Lower leg skin (tissue), 4 donors: Measurements from ENCODE around the gene SDK2. TPM values are rescaled to one million over a fixed set of nuclear protein-coding genes. Genes with fewer than 3 reads are reported as not detected.

Experiments used
- DNase-seq, 2 donors: peaks; one replicate each; pipeline ENCODE4 v3.0.0-alpha.2; 2019; ENCODE audit warnings: low spot score in 2 of 2
- H3K4me3 ChIP-seq: fragments of 200-600 bp; sonication (generic); 2 replicates; pipeline ENCODE4 v1.5.1; 2017; ENCODE audit warnings: mild to moderate bottlenecking, low read depth; ENCODE audit not compliant: poor library complexity, severe bottlenecking
- POLR2A ChIP-seq, 2 donors: fragments of 450-650 bp; IDR thresholded peaks; one replicate each; pipeline ENCODE4 v1.6.1; 2016 to 2017; ENCODE audit warnings: antibody characterized with exemption in 2 of 2, mild to moderate bottlenecking in 1 of 2, moderate library complexity in 1 of 2
- WGBS, 2 donors: methylation state at CpG; one replicate each; pipeline ENCODE4 v1.1.5; 2018; 5-methylcytosine and 5-hydroxymethylcytosine counted together
- intact Hi-C: fragments of 100-400 bp; cut with DNase I; formaldehyde crosslinking; loops from one replicate; pipeline ENCODE4 v1.15.0; 2023; ENCODE audit warnings: low total_unique reads
- total RNA-seq, 4 donors: library from RNA; depleted of rRNA; stranded (reverse); fragments of >200 nt; gene quantifications; one replicate each; pipeline ENCODE4 v1.1.0, GENCODE V29; 2016
- TF ChIP-seq, protein P1 (sequence below), 3 donors: fragments of 450-650 bp; IDR thresholded peaks; one replicate each; pipeline ENCODE4 v1.5.1; 2016; ENCODE audit warnings: antibody characterized with exemption in 3 of 3, mild to moderate bottlenecking in 3 of 3, moderate library complexity in 2 of 3

The SDK2 gene
- total RNA-seq, 4 donors from 2014 or later = 1.5 to 4.4 (median 1.6) TPM

DNA sequence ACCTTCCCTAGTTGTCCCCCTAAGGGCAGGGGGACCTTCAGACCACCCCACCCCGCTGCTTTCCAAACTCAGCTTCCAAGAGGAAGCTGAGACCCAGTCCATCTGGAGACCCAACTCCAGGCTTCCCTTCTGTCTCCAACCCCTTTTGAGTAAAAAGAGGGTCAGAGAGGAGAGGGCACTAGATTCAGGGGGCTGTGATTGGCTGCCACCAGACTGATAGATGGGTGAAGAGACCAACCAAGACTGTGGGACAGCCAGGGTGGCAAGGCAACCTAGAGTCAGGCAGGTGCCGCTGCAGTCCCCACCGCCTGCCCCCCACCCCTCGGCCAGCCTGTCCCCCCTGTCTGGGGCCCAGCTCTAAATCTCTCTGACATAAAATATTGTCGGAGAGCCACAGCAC lies 92.5 kb downstream of the SDK2 start:
- no peak for DNase-seq
- TF ChIP-seq, protein P1, sequence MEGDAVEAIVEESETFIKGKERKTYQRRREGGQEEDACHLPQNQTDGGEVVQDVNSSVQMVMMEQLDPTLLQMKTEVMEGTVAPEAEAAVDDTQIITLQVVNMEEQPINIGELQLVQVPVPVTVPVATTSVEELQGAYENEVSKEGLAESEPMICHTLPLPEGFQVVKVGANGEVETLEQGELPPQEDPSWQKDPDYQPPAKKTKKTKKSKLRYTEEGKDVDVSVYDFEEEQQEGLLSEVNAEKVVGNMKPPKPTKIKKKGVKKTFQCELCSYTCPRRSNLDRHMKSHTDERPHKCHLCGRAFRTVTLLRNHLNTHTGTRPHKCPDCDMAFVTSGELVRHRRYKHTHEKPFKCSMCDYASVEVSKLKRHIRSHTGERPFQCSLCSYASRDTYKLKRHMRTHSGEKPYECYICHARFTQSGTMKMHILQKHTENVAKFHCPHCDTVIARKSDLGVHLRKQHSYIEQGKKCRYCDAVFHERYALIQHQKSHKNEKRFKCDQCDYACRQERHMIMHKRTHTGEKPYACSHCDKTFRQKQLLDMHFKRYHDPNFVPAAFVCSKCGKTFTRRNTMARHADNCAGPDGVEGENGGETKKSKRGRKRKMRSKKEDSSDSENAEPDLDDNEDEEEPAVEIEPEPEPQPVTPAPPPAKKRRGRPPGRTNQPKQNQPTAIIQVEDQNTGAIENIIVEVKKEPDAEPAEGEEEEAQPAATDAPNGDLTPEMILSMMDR (IDR thresholded peaks at IDR 0.05) = no peak
- TF ChIP-seq POLR2A (IDR thresholded peaks at IDR 0.05) = no peak
- intact Hi-C loops = no loop called here
- H3K4me3 ChIP-seq = no peak overlapping the region
- WGBS, 2 donors = 56 to 57% methylated on average over 5 of the region's 5 CpGs

DNA sequence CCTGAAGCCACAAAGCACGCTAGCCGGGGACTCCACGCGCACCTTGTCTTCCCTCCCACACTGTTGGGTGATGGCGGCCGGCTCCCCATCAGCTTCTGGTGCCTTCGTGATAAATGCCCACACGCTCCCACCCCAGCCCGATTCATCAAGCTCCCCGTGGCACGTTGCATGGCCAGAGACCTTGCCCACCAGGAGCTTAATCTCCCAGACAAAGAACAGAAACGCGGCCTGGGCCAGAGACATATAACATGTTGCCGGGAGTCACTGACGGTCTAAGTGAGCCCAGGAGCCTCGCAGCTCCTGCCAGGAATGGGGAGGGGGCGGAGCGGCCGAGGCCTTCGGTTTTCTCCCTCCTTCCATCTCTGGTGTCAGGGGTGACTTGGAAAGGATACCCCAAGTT lies 93.1 kb downstream of the SDK2 start:
- TF ChIP-seq, protein P1 (IDR thresholded peaks at IDR 0.05) = no peak
- TF ChIP-seq POLR2A (IDR thresholded peaks at IDR 0.05) = no peak
- DNase-seq = no peak
- H3K4me3 ChIP-seq = no peak overlapping the region
- intact Hi-C loops = no loop called here
- WGBS, 2 donors = 91% methylated on average over 20 of the region's 20 CpGs

DNA sequence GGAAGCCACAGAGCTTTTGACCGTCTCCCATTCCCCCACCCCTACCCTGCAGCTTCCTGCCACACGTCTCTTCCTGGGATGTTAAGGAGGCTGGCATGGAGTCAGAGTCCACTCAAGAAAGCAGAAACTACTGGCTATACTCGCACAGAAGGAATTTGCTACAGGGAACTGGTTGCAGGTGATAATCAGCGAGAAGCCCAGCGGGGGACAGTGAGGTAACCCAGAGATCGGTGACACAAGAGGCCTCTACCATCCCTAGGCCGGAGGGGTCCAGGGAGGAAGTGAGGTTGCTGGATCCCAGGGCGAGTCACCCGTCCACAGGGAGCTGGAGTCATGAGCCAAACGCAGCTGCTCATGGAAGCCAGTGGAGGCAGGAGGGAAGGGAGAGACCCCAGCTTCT lies 93.7 kb downstream of the SDK2 start:
- H3K4me3 ChIP-seq = no peak overlapping the region
- no peak for TF ChIP-seq POLR2A (IDR thresholded peaks at IDR 0.05)
- TF ChIP-seq, protein P1 (IDR thresholded peaks at IDR 0.05) = no peak
- intact Hi-C loops = no loop called here
- 82 to 85% methylated on average over 10 of the region's 10 CpGs for WGBS, 2 donors
- DNase-seq = no peak

DNA sequence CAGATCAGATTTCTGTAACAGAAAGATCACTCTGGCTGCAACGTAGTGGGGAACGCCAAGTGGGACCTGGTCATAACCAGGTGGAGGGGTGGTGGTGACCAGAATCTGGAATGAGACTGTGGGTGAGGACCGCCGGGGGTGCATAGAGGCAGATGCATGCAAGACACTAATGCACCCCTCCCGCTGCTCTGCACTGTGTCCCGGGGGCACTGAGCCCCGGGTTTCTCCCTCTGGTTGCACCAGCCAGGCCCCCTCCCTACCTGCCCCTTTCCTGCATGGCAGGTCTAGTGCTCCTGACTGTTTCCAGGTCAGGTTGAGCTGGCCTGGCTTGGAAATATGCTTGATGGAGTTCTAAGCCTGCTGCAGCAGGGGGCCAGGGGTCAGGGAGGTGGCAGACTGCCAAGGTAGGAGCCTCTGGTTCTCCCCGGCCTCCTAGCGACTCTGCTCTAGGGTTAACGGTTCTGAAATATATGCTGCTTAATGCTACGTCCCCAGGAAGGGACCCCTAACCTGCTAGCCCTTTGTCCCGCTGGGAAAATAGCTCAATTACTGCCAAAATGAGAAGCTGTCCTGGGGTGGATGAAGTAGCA lies 94.3 kb downstream of the SDK2 start:
- intact Hi-C loops = no loop called here
- H3K4me3 ChIP-seq = no peak overlapping the region
- no peak for DNase-seq
- TF ChIP-seq, protein P1 (IDR thresholded peaks at IDR 0.05) = no peak
- no peak for TF ChIP-seq POLR2A (IDR thresholded peaks at IDR 0.05)
- 79 to 88% methylated on average over 12 of the region's 12 CpGs for WGBS, 2 donors

DNA sequence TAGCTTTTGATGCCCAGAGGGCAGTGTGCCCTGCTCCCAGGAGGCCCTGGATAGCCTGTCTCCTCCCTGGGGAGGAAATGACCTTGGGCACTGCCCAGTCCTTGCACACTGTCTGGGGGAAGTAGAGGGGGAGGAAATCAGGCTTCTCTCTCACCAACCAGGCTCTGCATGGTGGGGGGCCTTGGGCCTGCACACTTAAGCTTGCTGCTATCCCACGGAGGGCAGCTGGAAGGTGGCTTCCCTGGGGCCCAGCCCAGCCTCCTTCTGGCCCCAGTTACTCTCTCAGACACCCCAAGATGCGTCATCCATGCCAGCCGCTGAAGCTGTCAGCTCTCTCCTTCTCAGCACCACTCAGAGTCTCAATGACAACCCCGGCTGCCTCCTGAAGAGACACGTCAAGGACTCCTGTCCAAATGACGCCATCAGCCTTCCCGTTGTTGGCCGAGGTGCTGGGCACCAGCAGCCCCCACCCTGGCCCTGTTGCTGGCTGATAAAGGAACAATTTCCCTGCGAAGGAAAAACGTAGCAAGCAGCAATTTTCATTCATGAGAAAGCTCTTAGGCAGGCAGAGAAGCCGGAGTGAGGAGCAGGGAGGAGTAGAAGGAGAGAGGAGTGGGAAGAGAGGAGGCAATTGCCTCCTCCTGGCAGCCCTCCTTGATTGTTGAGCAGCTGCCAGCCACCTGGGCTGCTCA lies 95.5 kb downstream of the SDK2 start:
- WGBS, 2 donors = 54% methylated on average over 11 of the region's 11 CpGs
- intact Hi-C loops = no loop called here
- H3K4me3 ChIP-seq = no peak overlapping the region
- no peak for DNase-seq
- TF ChIP-seq, protein P1 (IDR thresholded peaks at IDR 0.05) = no peak
- TF ChIP-seq POLR2A (IDR thresholded peaks at IDR 0.05) = no peak
